Liver (tissue), 9 donors: ENCODE data around the gene ZNF513. TPM values are rescaled to one million over a fixed set of nuclear protein-coding genes. Genes with fewer than 3 reads are reported as not detected.
A peak's percentile ranks its signal among the peaks of the same experiment; 100 is the strongest.

ENCODE experiments used
- DNase-seq: peaks from one replicate; pipeline ENCODE4 v3.0.0-alpha.2; 2017; ENCODE audit warnings: low spot score
- H3K27ac ChIP-seq, 2 donors: one replicate each; pipeline ENCODE4 v1.7.0; 2013; ENCODE audit warnings: inconsistent platforms in 2 of 2, low read length in 2 of 2, control low read depth in 1 of 2, low read depth in 1 of 2, mild to moderate bottlenecking in 1 of 2
- H3K27me3 ChIP-seq, 4 donors: one replicate each; pipeline versions ENCODE4 v1.6.1 to v1.7.0; 2013; ENCODE audit warnings: low read length in 3 of 4, inconsistent platforms in 1 of 4, mild to moderate bottlenecking in 1 of 4, moderate library complexity in 1 of 4; ENCODE audit not compliant: control insufficient read depth in 4 of 4, insufficient read depth in 4 of 4
- H3K36me3 ChIP-seq, 4 donors: one replicate each; pipeline versions ENCODE4 v1.6.1 to v1.7.0; 2013; ENCODE audit warnings: low read length in 3 of 4, mild to moderate bottlenecking in 3 of 4, low read depth in 1 of 4, moderate library complexity in 1 of 4; ENCODE audit not compliant: control insufficient read depth in 4 of 4, insufficient read depth in 3 of 4
- H3K4me1 ChIP-seq, 4 donors: one replicate each; pipeline versions ENCODE4 v1.6.1 to v1.7.0; 2013; ENCODE audit warnings: low read length in 3 of 4, mild to moderate bottlenecking in 3 of 4, moderate library complexity in 1 of 4; ENCODE audit not compliant: control insufficient read depth in 4 of 4, insufficient read depth in 4 of 4
- H3K4me3 ChIP-seq, 3 donors: one replicate each; pipeline versions ENCODE4 v1.6.1 to v1.7.0; 2013; ENCODE audit warnings: low read length in 3 of 3, control low read depth in 1 of 3, low read depth in 1 of 3, mild to moderate bottlenecking in 1 of 3
- H3K9ac ChIP-seq, 2 donors: one replicate each; pipeline ENCODE4 v1.7.0; 2013; ENCODE audit warnings: low read length in 2 of 2, mild to moderate bottlenecking in 2 of 2, moderate library complexity in 2 of 2, control low read depth in 1 of 2, low read depth in 1 of 2
- H3K9me3 ChIP-seq, 4 donors: one replicate each; pipeline versions ENCODE4 v1.6.1 to v1.7.0; 2013; ENCODE audit warnings: low read length in 3 of 4; ENCODE audit not compliant: control insufficient read depth in 4 of 4
- ATF3 ChIP-seq: IDR thresholded peaks from 2 replicates; pipeline ENCODE4 v1.6.1; 2016; ENCODE audit warnings: antibody characterized with exemption
- EGR1 ChIP-seq, 2 donors: IDR thresholded peaks; 2 replicates each; pipeline ENCODE4 v1.6.1; 2016 to 2018; ENCODE audit warnings: antibody characterized with exemption in 2 of 2, low read depth in 2 of 2
- FOXA1 ChIP-seq: IDR thresholded peaks from 2 replicates; pipeline ENCODE4 v1.6.1; 2016; ENCODE audit warnings: antibody characterized with exemption
- FOXA2 ChIP-seq: IDR thresholded peaks from 2 replicates; pipeline ENCODE4 v1.6.1; 2016; ENCODE audit warnings: antibody characterized with exemption
- GABPA ChIP-seq, 2 donors: IDR thresholded peaks in 1 of 2; conservative IDR thresholded peaks in 1 of 2; 2 replicates each; pipeline ENCODE4 v1.6.1; 2016; ENCODE audit warnings: antibody characterized with exemption in 2 of 2, mild to moderate bottlenecking in 1 of 2, moderate library complexity in 1 of 2
- HNF4A ChIP-seq, 2 donors: conservative IDR thresholded peaks; 2 replicates each; pipeline ENCODE4 v1.6.1; 2016; ENCODE audit warnings: antibody characterized with exemption in 2 of 2, mild to moderate bottlenecking in 2 of 2
- HNF4G ChIP-seq: IDR thresholded peaks from 2 replicates; pipeline ENCODE4 v1.6.1; 2016; ENCODE audit warnings: antibody characterized with exemption
- JUND ChIP-seq, 2 donors: IDR thresholded peaks; 2 replicates each; pipeline ENCODE4 v1.6.1; 2016; ENCODE audit warnings: antibody characterized with exemption in 2 of 2
- NR2F2 ChIP-seq: IDR thresholded peaks from 2 replicates; pipeline ENCODE4 v1.6.1; 2016; ENCODE audit warnings: antibody characterized with exemption
- RAD21 ChIP-seq, 2 donors: IDR thresholded peaks; 2 replicates each; pipeline ENCODE4 v1.6.1; 2016; ENCODE audit warnings: antibody characterized with exemption in 2 of 2, mild to moderate bottlenecking in 2 of 2
- REST ChIP-seq: IDR thresholded peaks from 2 replicates; pipeline ENCODE4 v1.6.1; 2016; ENCODE audit warnings: antibody characterized with exemption, mild to moderate bottlenecking
- RXRA ChIP-seq, 2 donors: IDR thresholded peaks; 2 replicates each; pipeline ENCODE4 v1.6.1; 2017 to 2018; ENCODE audit warnings: antibody characterized with exemption in 2 of 2, mild to moderate bottlenecking in 1 of 2
- SP1 ChIP-seq: IDR thresholded peaks from 2 replicates; pipeline ENCODE4 v1.6.1; 2018; ENCODE audit warnings: antibody characterized with exemption, mild to moderate bottlenecking
- TAF1 ChIP-seq: conservative IDR thresholded peaks from 2 replicates; pipeline ENCODE4 v1.6.1; 2016; ENCODE audit warnings: antibody characterized with exemption, mild to moderate bottlenecking
- YY1 ChIP-seq: IDR thresholded peaks from 2 replicates; pipeline ENCODE4 v1.6.1; 2016; ENCODE audit warnings: antibody characterized with exemption, mild to moderate bottlenecking
- ZBTB33 ChIP-seq: IDR thresholded peaks from 2 replicates; pipeline ENCODE4 v1.6.1; 2016; ENCODE audit warnings: antibody characterized with exemption
- WGBS: extraction: QIAGEN DNeasy Blood & Tissue Kit; methylation state at CpG from one replicate; pipeline ENCODE4 v1.1.7; 2013; 5-methylcytosine and 5-hydroxymethylcytosine counted together
- polyA plus RNA-seq, 2 donors: library from polyadenylated mRNA; stranded (reverse) in 1 of 2; unstranded in 1 of 2; fragments of 200-250 nt in 1 of 2; fragments of >200 nt in 1 of 2; fragmentation: Nextera tagmentation in 1 of 2; extraction: Ambion mirVana in 1 of 2; gene quantifications; one replicate each; pipeline versions ENCODE4 v1.2.1 to v1.2.3, GENCODE V29; 2013 to 2015
- total RNA-seq, 2 donors: library from RNA; depleted of rRNA; stranded (reverse); fragments of >200 nt; gene quantifications; one replicate each; pipeline ENCODE4 v1.2.3, GENCODE V29; 2014
- TF ChIP-seq, protein P1 (sequence below): fragments of 150-350 bp; IDR thresholded peaks from 2 replicates; pipeline ENCODE4 v1.5.1; 2017; ENCODE audit warnings: improper control_type of control experiment, low read depth, low read length; ENCODE audit not compliant: missing input control
- TF ChIP-seq, protein P2 (sequence below): IDR thresholded peaks from 2 replicates; pipeline ENCODE4 v1.6.1; 2016; ENCODE audit warnings: antibody characterized with exemption
- donor health status: healthy.
- donor health status: healthy.
- donor health status: healthy.
- donor health status: healthy.
- donor health status: healthy.

Gene ZNF513
- total and polyA plus RNA-seq, 4 donors, result 2.9 to 11.2 (median 8.6) TPM

DNA sequence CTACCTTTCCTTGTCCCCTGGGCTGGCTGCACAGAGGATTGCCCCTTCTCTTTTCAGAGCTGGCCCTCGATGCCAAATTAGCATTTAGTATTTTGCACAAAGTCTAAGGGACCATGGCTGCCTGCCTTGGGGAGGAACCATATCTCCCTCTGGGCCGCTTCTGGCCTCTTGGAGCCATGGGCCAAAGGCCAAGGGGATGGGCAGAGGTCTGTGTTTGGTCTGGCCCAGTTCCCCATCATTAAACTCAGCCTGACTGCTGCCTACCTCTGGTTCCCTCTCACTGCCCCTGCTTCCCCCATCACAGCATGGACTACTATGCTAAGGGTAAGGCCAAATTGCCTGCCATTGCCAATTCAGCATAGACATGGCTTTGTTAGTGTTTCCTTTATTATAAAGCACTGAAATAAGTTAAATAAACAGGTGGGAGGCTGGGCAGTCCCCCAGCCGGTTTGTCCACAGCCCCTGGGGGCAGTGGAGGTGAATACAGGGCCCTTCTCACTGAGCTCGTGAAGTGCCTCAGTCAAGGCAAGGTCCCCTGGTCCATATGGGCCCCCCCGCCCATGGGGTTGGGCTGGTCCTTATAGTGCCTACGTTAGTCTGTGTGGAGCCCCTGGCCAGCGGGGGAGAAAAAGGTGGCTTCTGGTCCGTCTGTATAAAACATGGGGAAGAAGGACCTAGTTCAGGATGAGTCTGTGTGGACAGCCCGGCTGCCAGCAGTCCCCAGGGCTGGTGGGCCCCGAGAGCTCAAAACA is 3.5 kb downstream of the ZNF513 start (continued):
- TF ChIP-seq ZBTB33 (no peak), YY1 (peak; percentile 70), FOXA1 (no peak)
- TF ChIP-seq, protein P1, sequence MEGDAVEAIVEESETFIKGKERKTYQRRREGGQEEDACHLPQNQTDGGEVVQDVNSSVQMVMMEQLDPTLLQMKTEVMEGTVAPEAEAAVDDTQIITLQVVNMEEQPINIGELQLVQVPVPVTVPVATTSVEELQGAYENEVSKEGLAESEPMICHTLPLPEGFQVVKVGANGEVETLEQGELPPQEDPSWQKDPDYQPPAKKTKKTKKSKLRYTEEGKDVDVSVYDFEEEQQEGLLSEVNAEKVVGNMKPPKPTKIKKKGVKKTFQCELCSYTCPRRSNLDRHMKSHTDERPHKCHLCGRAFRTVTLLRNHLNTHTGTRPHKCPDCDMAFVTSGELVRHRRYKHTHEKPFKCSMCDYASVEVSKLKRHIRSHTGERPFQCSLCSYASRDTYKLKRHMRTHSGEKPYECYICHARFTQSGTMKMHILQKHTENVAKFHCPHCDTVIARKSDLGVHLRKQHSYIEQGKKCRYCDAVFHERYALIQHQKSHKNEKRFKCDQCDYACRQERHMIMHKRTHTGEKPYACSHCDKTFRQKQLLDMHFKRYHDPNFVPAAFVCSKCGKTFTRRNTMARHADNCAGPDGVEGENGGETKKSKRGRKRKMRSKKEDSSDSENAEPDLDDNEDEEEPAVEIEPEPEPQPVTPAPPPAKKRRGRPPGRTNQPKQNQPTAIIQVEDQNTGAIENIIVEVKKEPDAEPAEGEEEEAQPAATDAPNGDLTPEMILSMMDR, result no peak

DNA sequence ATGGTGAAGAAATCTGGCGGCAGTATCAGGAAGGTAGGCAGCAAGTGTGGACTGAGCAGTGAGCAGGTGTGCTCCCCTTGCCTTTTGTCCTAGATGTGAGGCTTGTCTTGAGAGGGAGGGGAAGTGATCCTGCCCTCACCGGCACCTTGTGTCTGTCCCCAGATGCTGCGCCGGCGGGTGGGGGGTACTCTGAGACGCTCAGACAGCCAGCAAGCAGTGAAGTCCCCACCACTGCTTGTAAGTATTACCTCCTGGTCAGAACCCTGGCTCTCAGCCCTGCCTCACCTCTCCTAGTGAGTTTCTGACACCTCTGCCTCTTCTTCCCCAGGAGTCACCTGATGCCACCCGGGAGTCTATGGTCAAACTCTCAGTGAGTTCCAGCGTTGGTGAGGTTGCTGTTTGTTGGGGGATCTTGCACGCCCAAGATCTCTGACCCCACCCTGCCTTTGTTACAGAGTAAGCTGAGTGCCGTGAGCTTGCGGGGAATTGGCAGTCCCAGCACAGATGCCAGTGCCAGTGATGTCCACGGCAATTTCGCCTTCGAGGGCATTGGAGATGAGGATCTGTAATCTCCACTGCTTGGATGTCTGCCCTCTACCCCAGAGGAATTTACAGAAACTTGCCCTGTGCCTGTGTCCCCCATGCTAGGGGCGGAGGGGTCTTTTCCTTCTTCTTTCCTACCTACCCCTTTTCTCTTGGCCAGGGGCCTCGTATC is 4.2 kb downstream of the ZNF513 start:
- no peak for DNase-seq
- no peak overlapping the region for H3K27ac ChIP-seq
- H3K4me3 ChIP-seq, result no peak overlapping the region
- WGBS, result 79% methylated on average over 16 of the region's 16 CpGs
- H3K27me3 ChIP-seq, result no peaks in the 10 kb centered on the region
- no peak overlapping the region for H3K9ac ChIP-seq
- H3K36me3 ChIP-seq, result peaks cover 18 to 46% (median 27%) of the 10 kb centered on the region in 4 donors
- no peaks in the 10 kb centered on the region for H3K9me3 ChIP-seq
- peaks cover 7 to 66% (median 60%) of the 10 kb centered on the region in 4 donors for H3K4me1 ChIP-seq
- TF ChIP-seq RAD21 (IDR thresholded peaks at IDR 0.05) (no peak), GABPA (IDR thresholded peaks at IDR 0.05 in 1 of 2, conservative IDR thresholded peaks at IDR 0.05 in 1 of 2) (no peak), ATF3 (no peak), HNF4G (no peak), EGR1 (IDR thresholded peaks at IDR 0.05; ENCODE audit: low read depth in 2 of 2) (no peak), JUND (IDR thresholded peaks at IDR 0.05) (no peak), SP1 (no peak), NR2F2 (no peak), REST (no peak), YY1 (no peak), FOXA1 (no peak), RXRA (IDR thresholded peaks at IDR 0.05) (no peak), TAF1 (no peak), ZBTB33 (no peak), HNF4A (conservative IDR thresholded peaks at IDR 0.05) (no peak), FOXA2 (no peak)
- TF ChIP-seq, protein P2, sequence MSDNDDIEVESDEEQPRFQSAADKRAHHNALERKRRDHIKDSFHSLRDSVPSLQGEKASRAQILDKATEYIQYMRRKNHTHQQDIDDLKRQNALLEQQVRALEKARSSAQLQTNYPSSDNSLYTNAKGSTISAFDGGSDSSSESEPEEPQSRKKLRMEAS, result no peak
- TF ChIP-seq, protein P1, result no peak
